Liver (tissue), 9 donors: ENCODE results near the gene DIAPH3. TPM values are rescaled to one million over a fixed set of nuclear protein-coding genes. Genes with fewer than 3 reads are reported as not detected.

Source experiments
- DNase-seq: peaks from one replicate; pipeline ENCODE4 v3.0.0-alpha.2; 2017; ENCODE audit warnings: low spot score
- H3K27ac ChIP-seq, 2 donors: one replicate each; pipeline ENCODE4 v1.7.0; 2013; ENCODE audit warnings: inconsistent platforms in 2 of 2, low read length in 2 of 2, control low read depth in 1 of 2, low read depth in 1 of 2, mild to moderate bottlenecking in 1 of 2
- H3K27me3 ChIP-seq, 4 donors: one replicate each; pipeline versions ENCODE4 v1.6.1 to v1.7.0; 2013; ENCODE audit warnings: low read length in 3 of 4, inconsistent platforms in 1 of 4, mild to moderate bottlenecking in 1 of 4, moderate library complexity in 1 of 4; ENCODE audit not compliant: control insufficient read depth in 4 of 4, insufficient read depth in 4 of 4
- H3K36me3 ChIP-seq, 4 donors: one replicate each; pipeline versions ENCODE4 v1.6.1 to v1.7.0; 2013; ENCODE audit warnings: low read length in 3 of 4, mild to moderate bottlenecking in 3 of 4, low read depth in 1 of 4, moderate library complexity in 1 of 4; ENCODE audit not compliant: control insufficient read depth in 4 of 4, insufficient read depth in 3 of 4
- H3K4me1 ChIP-seq, 4 donors: one replicate each; pipeline versions ENCODE4 v1.6.1 to v1.7.0; 2013; ENCODE audit warnings: low read length in 3 of 4, mild to moderate bottlenecking in 3 of 4, moderate library complexity in 1 of 4; ENCODE audit not compliant: control insufficient read depth in 4 of 4, insufficient read depth in 4 of 4
- H3K4me3 ChIP-seq, 3 donors: one replicate each; pipeline versions ENCODE4 v1.6.1 to v1.7.0; 2013; ENCODE audit warnings: low read length in 3 of 3, control low read depth in 1 of 3, low read depth in 1 of 3, mild to moderate bottlenecking in 1 of 3
- H3K9ac ChIP-seq, 2 donors: one replicate each; pipeline ENCODE4 v1.7.0; 2013; ENCODE audit warnings: low read length in 2 of 2, mild to moderate bottlenecking in 2 of 2, moderate library complexity in 2 of 2, control low read depth in 1 of 2, low read depth in 1 of 2
- H3K9me3 ChIP-seq, 4 donors: one replicate each; pipeline versions ENCODE4 v1.6.1 to v1.7.0; 2013; ENCODE audit warnings: low read length in 3 of 4; ENCODE audit not compliant: control insufficient read depth in 4 of 4
- EGR1 ChIP-seq, 2 donors: IDR thresholded peaks; 2 replicates each; pipeline ENCODE4 v1.6.1; 2016 to 2018; ENCODE audit warnings: antibody characterized with exemption in 2 of 2, low read depth in 2 of 2
- FOXA1 ChIP-seq: IDR thresholded peaks from 2 replicates; pipeline ENCODE4 v1.6.1; 2016; ENCODE audit warnings: antibody characterized with exemption
- FOXA2 ChIP-seq: IDR thresholded peaks from 2 replicates; pipeline ENCODE4 v1.6.1; 2016; ENCODE audit warnings: antibody characterized with exemption
- GABPA ChIP-seq, 2 donors: IDR thresholded peaks in 1 of 2; conservative IDR thresholded peaks in 1 of 2; 2 replicates each; pipeline ENCODE4 v1.6.1; 2016; ENCODE audit warnings: antibody characterized with exemption in 2 of 2, mild to moderate bottlenecking in 1 of 2, moderate library complexity in 1 of 2
- HNF4A ChIP-seq, 2 donors: conservative IDR thresholded peaks; 2 replicates each; pipeline ENCODE4 v1.6.1; 2016; ENCODE audit warnings: antibody characterized with exemption in 2 of 2, mild to moderate bottlenecking in 2 of 2
- HNF4G ChIP-seq: IDR thresholded peaks from 2 replicates; pipeline ENCODE4 v1.6.1; 2016; ENCODE audit warnings: antibody characterized with exemption
- JUND ChIP-seq, 2 donors: IDR thresholded peaks; 2 replicates each; pipeline ENCODE4 v1.6.1; 2016; ENCODE audit warnings: antibody characterized with exemption in 2 of 2
- NR2F2 ChIP-seq: IDR thresholded peaks from 2 replicates; pipeline ENCODE4 v1.6.1; 2016; ENCODE audit warnings: antibody characterized with exemption
- RAD21 ChIP-seq, 2 donors: IDR thresholded peaks; 2 replicates each; pipeline ENCODE4 v1.6.1; 2016; ENCODE audit warnings: antibody characterized with exemption in 2 of 2, mild to moderate bottlenecking in 2 of 2
- RXRA ChIP-seq, 2 donors: IDR thresholded peaks; 2 replicates each; pipeline ENCODE4 v1.6.1; 2017 to 2018; ENCODE audit warnings: antibody characterized with exemption in 2 of 2, mild to moderate bottlenecking in 1 of 2
- SP1 ChIP-seq: IDR thresholded peaks from 2 replicates; pipeline ENCODE4 v1.6.1; 2018; ENCODE audit warnings: antibody characterized with exemption, mild to moderate bottlenecking
- TAF1 ChIP-seq: conservative IDR thresholded peaks from 2 replicates; pipeline ENCODE4 v1.6.1; 2016; ENCODE audit warnings: antibody characterized with exemption, mild to moderate bottlenecking
- YY1 ChIP-seq: IDR thresholded peaks from 2 replicates; pipeline ENCODE4 v1.6.1; 2016; ENCODE audit warnings: antibody characterized with exemption, mild to moderate bottlenecking
- WGBS: extraction: QIAGEN DNeasy Blood & Tissue Kit; methylation state at CpG from one replicate; pipeline ENCODE4 v1.1.7; 2013; 5-methylcytosine and 5-hydroxymethylcytosine counted together
- polyA plus RNA-seq, 2 donors: library from polyadenylated mRNA; stranded (reverse) in 1 of 2; unstranded in 1 of 2; fragments of 200-250 nt in 1 of 2; fragments of >200 nt in 1 of 2; fragmentation: Nextera tagmentation in 1 of 2; extraction: Ambion mirVana in 1 of 2; gene quantifications; one replicate each; pipeline versions ENCODE4 v1.2.1 to v1.2.3, GENCODE V29; 2013 to 2015
- total RNA-seq, 2 donors: library from RNA; depleted of rRNA; stranded (reverse); fragments of >200 nt; gene quantifications; one replicate each; pipeline ENCODE4 v1.2.3, GENCODE V29; 2014
- TF ChIP-seq, protein P1 (sequence below): IDR thresholded peaks from 2 replicates; pipeline ENCODE4 v1.6.1; 2016; ENCODE audit warnings: antibody characterized with exemption, mild to moderate bottlenecking
- TF ChIP-seq, protein P2 (sequence below): IDR thresholded peaks from 2 replicates; pipeline ENCODE4 v1.6.1; 2016; ENCODE audit warnings: antibody characterized with exemption
- TF ChIP-seq, protein P3 (sequence below): IDR thresholded peaks from 2 replicates; pipeline ENCODE4 v1.6.1; 2016; ENCODE audit warnings: antibody characterized with exemption
- TF ChIP-seq, protein P4 (sequence below): IDR thresholded peaks from 2 replicates; pipeline ENCODE4 v1.6.1; 2016; ENCODE audit warnings: antibody characterized with exemption
- TF ChIP-seq, protein P5 (sequence below): fragments of 150-350 bp; IDR thresholded peaks from 2 replicates; pipeline ENCODE4 v1.5.1; 2017; ENCODE audit warnings: improper control_type of control experiment, low read depth, low read length; ENCODE audit not compliant: missing input control
- donor health status: healthy.
- donor health status: healthy.
- donor health status: healthy.
- donor health status: healthy.
- donor health status: healthy.

Gene DIAPH3
- total and polyA plus RNA-seq, 4 donors, result 0.08 to 11.1 (median 0.27) TPM

DNA sequence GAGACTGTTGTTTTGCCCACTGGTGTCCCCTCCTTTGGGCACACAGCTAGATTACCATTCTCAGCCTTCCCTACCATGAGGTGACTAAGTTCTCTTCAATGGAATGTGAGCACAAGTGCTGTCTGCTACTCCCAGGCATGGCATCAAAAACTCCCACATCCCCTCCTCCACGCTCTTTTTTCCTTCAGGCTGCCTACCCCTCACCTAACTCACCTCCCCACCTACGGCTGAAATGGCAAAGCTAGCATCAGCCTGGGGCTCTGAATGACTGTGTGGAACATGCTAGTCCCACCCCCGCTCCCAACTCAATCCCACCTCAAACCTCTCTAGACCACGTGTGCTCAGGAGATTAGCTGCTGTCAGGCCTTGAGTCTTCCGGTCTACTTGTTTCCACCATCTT, 512.2 kb downstream of the DIAPH3 start:
- 85% methylated on average over 5 of the region's 5 CpGs for WGBS
- H3K36me3 ChIP-seq, result no peaks in the 10 kb centered on the region
- no peak overlapping the region for H3K27ac ChIP-seq
- H3K27me3 ChIP-seq, result peaks cover 0 to 5% (median 0%) of the 10 kb centered on the region in 4 donors
- H3K4me3 ChIP-seq, result no peak overlapping the region
- TF ChIP-seq YY1 (no peak), SP1 (no peak), FOXA2 (no peak), TAF1 (no peak), HNF4A (conservative IDR thresholded peaks at IDR 0.05) (no peak), EGR1 (IDR thresholded peaks at IDR 0.05; ENCODE audit: low read depth in 2 of 2) (no peak), NR2F2 (no peak), FOXA1 (no peak), GABPA (IDR thresholded peaks at IDR 0.05 in 1 of 2, conservative IDR thresholded peaks at IDR 0.05 in 1 of 2) (no peak), RAD21 (IDR thresholded peaks at IDR 0.05) (no peak), HNF4G (no peak)
- TF ChIP-seq, protein P1, sequence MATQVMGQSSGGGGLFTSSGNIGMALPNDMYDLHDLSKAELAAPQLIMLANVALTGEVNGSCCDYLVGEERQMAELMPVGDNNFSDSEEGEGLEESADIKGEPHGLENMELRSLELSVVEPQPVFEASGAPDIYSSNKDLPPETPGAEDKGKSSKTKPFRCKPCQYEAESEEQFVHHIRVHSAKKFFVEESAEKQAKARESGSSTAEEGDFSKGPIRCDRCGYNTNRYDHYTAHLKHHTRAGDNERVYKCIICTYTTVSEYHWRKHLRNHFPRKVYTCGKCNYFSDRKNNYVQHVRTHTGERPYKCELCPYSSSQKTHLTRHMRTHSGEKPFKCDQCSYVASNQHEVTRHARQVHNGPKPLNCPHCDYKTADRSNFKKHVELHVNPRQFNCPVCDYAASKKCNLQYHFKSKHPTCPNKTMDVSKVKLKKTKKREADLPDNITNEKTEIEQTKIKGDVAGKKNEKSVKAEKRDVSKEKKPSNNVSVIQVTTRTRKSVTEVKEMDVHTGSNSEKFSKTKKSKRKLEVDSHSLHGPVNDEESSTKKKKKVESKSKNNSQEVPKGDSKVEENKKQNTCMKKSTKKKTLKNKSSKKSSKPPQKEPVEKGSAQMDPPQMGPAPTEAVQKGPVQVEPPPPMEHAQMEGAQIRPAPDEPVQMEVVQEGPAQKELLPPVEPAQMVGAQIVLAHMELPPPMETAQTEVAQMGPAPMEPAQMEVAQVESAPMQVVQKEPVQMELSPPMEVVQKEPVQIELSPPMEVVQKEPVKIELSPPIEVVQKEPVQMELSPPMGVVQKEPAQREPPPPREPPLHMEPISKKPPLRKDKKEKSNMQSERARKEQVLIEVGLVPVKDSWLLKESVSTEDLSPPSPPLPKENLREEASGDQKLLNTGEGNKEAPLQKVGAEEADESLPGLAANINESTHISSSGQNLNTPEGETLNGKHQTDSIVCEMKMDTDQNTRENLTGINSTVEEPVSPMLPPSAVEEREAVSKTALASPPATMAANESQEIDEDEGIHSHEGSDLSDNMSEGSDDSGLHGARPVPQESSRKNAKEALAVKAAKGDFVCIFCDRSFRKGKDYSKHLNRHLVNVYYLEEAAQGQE, result no peak
- TF ChIP-seq, protein P2, sequence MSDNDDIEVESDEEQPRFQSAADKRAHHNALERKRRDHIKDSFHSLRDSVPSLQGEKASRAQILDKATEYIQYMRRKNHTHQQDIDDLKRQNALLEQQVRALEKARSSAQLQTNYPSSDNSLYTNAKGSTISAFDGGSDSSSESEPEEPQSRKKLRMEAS, result no peak
- TF ChIP-seq, protein P3, sequence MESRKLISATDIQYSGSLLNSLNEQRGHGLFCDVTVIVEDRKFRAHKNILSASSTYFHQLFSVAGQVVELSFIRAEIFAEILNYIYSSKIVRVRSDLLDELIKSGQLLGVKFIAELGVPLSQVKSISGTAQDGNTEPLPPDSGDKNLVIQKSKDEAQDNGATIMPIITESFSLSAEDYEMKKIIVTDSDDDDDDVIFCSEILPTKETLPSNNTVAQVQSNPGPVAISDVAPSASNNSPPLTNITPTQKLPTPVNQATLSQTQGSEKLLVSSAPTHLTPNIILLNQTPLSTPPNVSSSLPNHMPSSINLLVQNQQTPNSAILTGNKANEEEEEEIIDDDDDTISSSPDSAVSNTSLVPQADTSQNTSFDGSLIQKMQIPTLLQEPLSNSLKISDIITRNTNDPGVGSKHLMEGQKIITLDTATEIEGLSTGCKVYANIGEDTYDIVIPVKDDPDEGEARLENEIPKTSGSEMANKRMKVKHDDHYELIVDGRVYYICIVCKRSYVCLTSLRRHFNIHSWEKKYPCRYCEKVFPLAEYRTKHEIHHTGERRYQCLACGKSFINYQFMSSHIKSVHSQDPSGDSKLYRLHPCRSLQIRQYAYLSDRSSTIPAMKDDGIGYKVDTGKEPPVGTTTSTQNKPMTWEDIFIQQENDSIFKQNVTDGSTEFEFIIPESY, result no peak
- TF ChIP-seq, protein P4, sequence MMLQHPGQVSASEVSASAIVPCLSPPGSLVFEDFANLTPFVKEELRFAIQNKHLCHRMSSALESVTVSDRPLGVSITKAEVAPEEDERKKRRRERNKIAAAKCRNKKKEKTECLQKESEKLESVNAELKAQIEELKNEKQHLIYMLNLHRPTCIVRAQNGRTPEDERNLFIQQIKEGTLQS, result no peak
- no peaks in the 10 kb centered on the region for H3K4me1 ChIP-seq
- H3K9me3 ChIP-seq, result no peaks in the 10 kb centered on the region
- no peak for DNase-seq
- H3K9ac ChIP-seq, result no peak overlapping the region

DNA sequence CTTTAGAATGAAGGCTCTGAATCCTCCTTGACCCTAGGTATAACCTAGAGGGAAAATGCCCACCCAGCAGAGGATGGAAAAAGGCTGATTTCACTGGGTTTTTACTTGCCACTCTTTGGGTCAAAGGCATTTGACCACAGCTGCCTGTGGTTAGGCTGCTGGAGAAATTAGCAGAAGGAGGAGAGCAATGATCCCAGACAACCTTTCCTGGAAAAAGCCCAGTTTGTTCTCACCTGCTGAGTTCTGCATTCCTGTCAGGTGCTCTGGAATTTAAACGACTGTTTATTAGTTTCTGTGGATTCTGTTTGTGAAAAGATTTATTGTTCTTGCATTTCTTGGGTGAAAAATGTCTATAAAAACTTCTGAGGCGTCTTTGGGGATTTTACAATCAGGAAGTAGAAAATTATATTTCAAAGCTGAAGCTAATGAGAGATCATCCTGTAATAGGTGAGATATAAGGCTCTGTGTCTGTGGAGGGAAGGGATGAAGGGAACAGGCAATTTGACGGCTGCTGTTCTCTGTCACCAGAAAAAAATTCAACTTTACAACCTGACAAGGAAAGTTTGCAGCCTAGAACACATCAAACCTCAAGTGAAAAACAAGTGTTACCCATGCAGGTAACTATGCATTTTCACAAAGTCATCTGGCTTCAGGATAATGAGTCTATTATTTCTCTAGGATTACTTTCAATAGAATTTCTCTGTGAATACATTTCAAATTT, 519.7 kb downstream of the DIAPH3 start:
- Histone ChIP-seq H3K27me3 (no peaks in the 10 kb centered on the region), H3K4me3 (no peak overlapping the region), H3K9ac (no peak overlapping the region), H3K27ac (no peak overlapping the region), H3K9me3 (no peaks in the 10 kb centered on the region), H3K4me1 (no peaks in the 10 kb centered on the region), H3K36me3 (no peaks in the 10 kb centered on the region)
- no peak for TF ChIP-seq NR2F2
- no peak for TF ChIP-seq YY1
- no peak for TF ChIP-seq FOXA1
- TF ChIP-seq FOXA2, result no peak
- TF ChIP-seq HNF4G, result no peak
- TF ChIP-seq, protein P3, result no peak
- no peak for TF ChIP-seq TAF1
- TF ChIP-seq JUND (IDR thresholded peaks at IDR 0.05), result no peak
- TF ChIP-seq, protein P2, result no peak
- TF ChIP-seq RXRA (IDR thresholded peaks at IDR 0.05), result no peak
- TF ChIP-seq EGR1 (IDR thresholded peaks at IDR 0.05; ENCODE audit: low read depth in 2 of 2), result no peak
- no peak for TF ChIP-seq SP1
- TF ChIP-seq, protein P5, sequence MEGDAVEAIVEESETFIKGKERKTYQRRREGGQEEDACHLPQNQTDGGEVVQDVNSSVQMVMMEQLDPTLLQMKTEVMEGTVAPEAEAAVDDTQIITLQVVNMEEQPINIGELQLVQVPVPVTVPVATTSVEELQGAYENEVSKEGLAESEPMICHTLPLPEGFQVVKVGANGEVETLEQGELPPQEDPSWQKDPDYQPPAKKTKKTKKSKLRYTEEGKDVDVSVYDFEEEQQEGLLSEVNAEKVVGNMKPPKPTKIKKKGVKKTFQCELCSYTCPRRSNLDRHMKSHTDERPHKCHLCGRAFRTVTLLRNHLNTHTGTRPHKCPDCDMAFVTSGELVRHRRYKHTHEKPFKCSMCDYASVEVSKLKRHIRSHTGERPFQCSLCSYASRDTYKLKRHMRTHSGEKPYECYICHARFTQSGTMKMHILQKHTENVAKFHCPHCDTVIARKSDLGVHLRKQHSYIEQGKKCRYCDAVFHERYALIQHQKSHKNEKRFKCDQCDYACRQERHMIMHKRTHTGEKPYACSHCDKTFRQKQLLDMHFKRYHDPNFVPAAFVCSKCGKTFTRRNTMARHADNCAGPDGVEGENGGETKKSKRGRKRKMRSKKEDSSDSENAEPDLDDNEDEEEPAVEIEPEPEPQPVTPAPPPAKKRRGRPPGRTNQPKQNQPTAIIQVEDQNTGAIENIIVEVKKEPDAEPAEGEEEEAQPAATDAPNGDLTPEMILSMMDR, result no peak
- TF ChIP-seq RAD21 (IDR thresholded peaks at IDR 0.05), result no peak
- 38% methylated on average over 3 of the region's 3 CpGs for WGBS
- DNase-seq, result no peak
